GM23338 (cell line): ENCODE data around the gene DNAJC8.

Experiments used
- CREB1 ChIP-seq: fragments of 250-450 bp; sonication (Bioruptor Pico); IDR thresholded peaks from 2 replicates; pipeline ENCODE4 v1.5.0; 2020; ENCODE audit warnings: low read depth, mild to moderate bottlenecking, moderate library complexity
- EZH2 ChIP-seq: fragments of 200-600 bp; sonication (generic); IDR thresholded peaks from one replicate; pipeline ENCODE4 v1.8.0; 2017; ENCODE audit warnings: antibody characterized with exemption, mild to moderate bottlenecking, low read depth; ENCODE audit not compliant: unreplicated experiment
- EZH2phosphoT487 ChIP-seq: fragments of 200-600 bp; sonication (generic); IDR thresholded peaks from one replicate; pipeline ENCODE4 v1.8.1; 2018; ENCODE audit warnings: antibody characterized with exemption; ENCODE audit not compliant: unreplicated experiment
- POLR2AphosphoS5 ChIP-seq: IDR thresholded peaks from 2 replicates; pipeline ENCODE4 v1.6.1; 2016; ENCODE audit warnings: antibody characterized with exemption, low read depth
- ZNF114 ChIP-seq: fragments of 250-450 bp; sonication (Bioruptor Pico); IDR thresholded peaks from 2 replicates; pipeline ENCODE4 v1.5.0; 2020; ENCODE audit warnings: mild to moderate bottlenecking, moderate library complexity
- TF ChIP-seq, protein P1 (sequence below), 2 experiments: fragments of 200-600 bp in 1 of 2; sonication (generic) in 1 of 2; conservative IDR thresholded peaks; 2 replicates each; pipeline versions ENCODE4 v1.5.1 to v1.6.1; 2016 to 2017; ENCODE audit warnings: antibody characterized with exemption in 2 of 2, low read depth in 2 of 2, mild to moderate bottlenecking in 2 of 2, moderate library complexity in 1 of 2
- TF ChIP-seq, protein P2 (sequence below): IDR thresholded peaks from 2 replicates; pipeline ENCODE4 v1.6.1; 2016; ENCODE audit warnings: antibody characterized with exemption
- TF ChIP-seq, protein P3 (sequence below): IDR thresholded peaks from one replicate; pipeline ENCODE4 v1.6.1; 2018; ENCODE audit warnings: antibody characterized with exemption; ENCODE audit not compliant: unreplicated experiment

DNA sequence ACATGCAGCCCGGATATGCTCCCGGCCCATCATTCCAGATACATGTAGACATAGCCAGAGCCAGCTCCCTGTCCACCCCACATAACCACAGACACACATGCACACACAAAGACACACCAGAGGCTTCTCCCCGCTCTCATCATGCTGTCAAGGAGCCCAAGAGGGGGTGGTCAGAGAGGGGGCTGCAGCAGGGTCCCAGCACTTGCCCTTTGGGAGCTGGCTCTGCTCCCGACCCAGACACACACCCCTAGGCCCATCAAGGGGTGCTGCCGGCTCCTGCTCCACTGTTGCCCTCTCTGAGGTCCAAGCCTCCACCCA is 58.9 kb downstream of the DNAJC8 start:
- TF ChIP-seq, protein P1, sequence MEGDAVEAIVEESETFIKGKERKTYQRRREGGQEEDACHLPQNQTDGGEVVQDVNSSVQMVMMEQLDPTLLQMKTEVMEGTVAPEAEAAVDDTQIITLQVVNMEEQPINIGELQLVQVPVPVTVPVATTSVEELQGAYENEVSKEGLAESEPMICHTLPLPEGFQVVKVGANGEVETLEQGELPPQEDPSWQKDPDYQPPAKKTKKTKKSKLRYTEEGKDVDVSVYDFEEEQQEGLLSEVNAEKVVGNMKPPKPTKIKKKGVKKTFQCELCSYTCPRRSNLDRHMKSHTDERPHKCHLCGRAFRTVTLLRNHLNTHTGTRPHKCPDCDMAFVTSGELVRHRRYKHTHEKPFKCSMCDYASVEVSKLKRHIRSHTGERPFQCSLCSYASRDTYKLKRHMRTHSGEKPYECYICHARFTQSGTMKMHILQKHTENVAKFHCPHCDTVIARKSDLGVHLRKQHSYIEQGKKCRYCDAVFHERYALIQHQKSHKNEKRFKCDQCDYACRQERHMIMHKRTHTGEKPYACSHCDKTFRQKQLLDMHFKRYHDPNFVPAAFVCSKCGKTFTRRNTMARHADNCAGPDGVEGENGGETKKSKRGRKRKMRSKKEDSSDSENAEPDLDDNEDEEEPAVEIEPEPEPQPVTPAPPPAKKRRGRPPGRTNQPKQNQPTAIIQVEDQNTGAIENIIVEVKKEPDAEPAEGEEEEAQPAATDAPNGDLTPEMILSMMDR (conservative IDR thresholded peaks at IDR 0.05; ENCODE audit: low read depth in 2 of 2), result no peak
- TF ChIP-seq POLR2AphosphoS5 (no peak), EZH2phosphoT487 (no peak), EZH2 (no peak), CREB1 (CRISPR knock-in tag) (no peak), ZNF114 (no peak)
- TF ChIP-seq, protein P2, sequence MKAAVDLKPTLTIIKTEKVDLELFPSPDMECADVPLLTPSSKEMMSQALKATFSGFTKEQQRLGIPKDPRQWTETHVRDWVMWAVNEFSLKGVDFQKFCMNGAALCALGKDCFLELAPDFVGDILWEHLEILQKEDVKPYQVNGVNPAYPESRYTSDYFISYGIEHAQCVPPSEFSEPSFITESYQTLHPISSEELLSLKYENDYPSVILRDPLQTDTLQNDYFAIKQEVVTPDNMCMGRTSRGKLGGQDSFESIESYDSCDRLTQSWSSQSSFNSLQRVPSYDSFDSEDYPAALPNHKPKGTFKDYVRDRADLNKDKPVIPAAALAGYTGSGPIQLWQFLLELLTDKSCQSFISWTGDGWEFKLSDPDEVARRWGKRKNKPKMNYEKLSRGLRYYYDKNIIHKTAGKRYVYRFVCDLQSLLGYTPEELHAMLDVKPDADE, result no peak
- TF ChIP-seq, protein P3, sequence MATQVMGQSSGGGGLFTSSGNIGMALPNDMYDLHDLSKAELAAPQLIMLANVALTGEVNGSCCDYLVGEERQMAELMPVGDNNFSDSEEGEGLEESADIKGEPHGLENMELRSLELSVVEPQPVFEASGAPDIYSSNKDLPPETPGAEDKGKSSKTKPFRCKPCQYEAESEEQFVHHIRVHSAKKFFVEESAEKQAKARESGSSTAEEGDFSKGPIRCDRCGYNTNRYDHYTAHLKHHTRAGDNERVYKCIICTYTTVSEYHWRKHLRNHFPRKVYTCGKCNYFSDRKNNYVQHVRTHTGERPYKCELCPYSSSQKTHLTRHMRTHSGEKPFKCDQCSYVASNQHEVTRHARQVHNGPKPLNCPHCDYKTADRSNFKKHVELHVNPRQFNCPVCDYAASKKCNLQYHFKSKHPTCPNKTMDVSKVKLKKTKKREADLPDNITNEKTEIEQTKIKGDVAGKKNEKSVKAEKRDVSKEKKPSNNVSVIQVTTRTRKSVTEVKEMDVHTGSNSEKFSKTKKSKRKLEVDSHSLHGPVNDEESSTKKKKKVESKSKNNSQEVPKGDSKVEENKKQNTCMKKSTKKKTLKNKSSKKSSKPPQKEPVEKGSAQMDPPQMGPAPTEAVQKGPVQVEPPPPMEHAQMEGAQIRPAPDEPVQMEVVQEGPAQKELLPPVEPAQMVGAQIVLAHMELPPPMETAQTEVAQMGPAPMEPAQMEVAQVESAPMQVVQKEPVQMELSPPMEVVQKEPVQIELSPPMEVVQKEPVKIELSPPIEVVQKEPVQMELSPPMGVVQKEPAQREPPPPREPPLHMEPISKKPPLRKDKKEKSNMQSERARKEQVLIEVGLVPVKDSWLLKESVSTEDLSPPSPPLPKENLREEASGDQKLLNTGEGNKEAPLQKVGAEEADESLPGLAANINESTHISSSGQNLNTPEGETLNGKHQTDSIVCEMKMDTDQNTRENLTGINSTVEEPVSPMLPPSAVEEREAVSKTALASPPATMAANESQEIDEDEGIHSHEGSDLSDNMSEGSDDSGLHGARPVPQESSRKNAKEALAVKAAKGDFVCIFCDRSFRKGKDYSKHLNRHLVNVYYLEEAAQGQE, result no peak
